KBM-7 (cell line): Measurements from ENCODE around the gene MECP2.
A peak's percentile ranks its signal among the peaks of the same experiment; 100 is the strongest.
"Not testable (repeated sequence)": the region's sequence is repeated elsewhere in the genome, so short reads cannot be mapped to it uniquely, and the experiment has no call there.

Experiments
- DNase-seq: peaks from one replicate; pipeline ENCODE4 v3.0.0-alpha.2; 2015
- in situ Hi-C: fragments of 300-500 bp; cut with MboI; formaldehyde crosslinking; loops from 2 replicates; pipeline ENCODE4 v1.14.3; 2020; ENCODE audit warnings: low sequenced_read_pairs, low pct_unique_long_range_greater_than_20kb, mixed read lengths

The MECP2 gene

DNA sequence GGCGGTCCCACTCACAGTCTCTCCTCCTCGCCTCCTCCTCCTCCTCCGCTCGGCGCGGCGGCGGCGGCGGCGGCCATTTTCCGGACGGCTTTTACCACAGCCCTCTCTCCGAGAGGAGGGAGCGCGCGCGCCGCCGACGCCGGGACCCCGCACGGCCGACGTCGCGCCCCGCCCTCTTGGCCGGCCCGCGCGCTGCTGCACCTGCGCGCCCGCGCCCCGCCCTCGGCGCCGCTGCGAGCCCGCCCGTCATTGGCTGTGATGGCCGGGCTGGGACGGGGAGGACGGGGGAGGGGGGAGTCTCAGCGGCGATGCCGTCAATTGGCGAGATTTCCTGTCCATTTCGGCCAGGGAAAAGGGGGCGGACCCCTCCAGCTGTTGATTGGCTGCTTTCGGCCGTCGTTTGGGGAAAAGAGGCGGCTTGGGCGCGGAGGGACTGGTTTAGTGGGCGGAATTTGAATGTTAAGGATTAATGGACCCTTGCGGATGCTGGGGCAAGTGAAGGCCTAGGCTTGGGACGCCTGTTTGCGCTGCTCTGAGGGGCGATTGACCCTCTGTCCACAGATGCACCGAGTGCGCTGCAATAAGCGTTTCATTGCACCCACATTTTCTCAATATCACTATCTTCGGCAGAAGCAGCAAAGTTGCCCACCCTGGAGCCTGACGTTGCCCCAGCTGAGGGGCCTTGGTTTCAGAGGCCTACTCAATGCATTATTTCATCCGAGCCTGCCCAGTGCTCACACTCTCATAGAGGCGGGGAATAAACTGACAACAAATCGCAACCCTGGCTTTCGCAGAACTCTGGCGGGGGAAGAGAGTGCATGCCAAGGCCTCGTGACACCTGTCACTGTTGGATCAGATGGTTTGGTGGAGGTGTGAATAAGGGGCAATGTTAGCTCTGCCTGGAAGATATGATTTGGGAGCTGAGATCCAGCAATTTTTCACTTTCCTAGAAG is at the start of gene MECP2:
TSS of gene MECP2 (minus strand) at position 129 of the 953 bp plus-strand sequence.
- in situ Hi-C loops = no loop called here
- DNase-seq = peak; percentile 98

DNA sequence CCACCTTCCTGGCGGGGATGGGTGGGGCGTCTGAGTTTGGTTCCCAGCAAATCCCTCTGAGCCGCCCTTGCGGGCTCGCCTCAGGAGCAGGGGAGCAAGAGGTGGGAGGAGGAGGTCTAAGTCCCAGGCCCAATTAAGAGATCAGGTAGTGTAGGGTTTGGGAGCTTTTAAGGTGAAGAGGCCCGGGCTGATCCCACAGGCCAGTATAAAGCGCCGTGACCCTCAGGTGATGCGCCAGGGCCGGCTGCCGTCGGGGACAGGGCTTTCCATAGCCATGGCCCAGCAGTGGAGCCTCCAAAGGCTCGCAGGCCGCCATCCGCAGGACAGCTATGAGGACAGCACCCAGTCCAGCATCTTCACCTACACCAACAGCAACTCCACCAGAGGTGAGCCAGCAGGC is 46.5 kb upstream of the MECP2 start, which contains the start of gene OPN1LW:
TSS of gene OPN1LW (plus strand) at position 234 of the 400 bp plus-strand sequence. CDS start at position 275, 41 bp downstream.
- in situ Hi-C loops, DNase-seq: not testable (repeated sequence)

DNA sequence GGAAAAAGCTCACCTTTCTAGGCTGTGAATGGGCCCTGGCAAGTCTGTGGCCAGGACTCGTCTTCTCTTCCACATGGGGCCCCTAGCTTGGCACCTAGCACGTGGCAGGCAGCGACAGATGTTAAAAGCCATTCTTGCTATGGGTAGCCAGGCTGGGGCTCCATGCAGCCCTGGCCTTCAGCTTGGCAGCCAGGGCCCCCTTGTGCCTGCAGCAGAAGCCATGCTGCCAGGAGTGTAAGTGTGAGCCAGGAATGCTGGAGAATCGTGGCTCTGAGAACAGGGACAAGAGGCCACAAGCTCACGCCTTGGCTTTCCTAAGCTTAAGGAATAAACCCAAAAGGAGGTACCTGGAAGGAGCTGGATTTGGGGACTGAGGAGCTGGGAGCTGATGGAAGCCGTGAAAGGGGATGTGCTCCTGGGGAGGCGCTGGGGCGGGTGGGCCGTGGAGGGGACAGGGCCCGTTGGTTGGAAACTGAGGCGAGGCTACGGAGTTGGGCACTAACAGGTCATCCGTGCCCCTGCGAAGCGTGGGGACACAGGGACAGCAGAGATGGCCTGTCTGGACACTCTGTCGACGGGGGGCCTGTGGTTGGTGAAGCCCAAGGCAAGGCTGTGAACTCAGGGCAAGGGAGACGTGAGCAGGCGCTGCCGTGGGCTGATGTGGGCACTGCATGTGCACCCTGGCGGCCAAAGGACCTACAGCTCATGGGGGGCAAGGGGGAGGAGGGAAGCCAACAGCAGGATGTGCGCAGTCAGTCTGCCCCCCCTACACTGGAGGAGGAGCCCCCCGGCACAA is 45.6 kb upstream of the MECP2 start:
- in situ Hi-C loops = no loop called here

DNA sequence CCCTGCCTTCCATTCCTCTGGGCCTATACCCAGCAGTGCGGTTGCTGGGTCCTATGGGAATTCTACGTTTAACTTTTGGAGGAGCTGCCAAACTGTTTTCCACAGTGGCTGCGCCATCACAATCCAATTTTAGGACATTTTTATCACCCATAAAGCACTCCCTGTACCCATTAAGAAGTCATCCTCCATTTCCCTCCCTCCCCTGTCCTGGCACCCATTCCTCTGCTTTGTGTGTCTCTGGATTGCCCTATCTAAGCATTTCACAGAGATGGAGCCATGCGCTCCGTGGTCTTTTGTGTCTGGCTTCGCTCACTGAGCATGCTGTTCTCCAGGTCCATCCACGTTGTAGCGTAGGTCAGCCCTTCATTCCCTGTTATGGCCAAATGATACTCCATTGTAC is 44.9 kb upstream of the MECP2 start:
- DNase-seq = no peak
- in situ Hi-C loops = no loop called here

More for the DNA sequence above, 45.6 kb upstream of the MECP2 start:
- DNase-seq = no peak

DNA sequence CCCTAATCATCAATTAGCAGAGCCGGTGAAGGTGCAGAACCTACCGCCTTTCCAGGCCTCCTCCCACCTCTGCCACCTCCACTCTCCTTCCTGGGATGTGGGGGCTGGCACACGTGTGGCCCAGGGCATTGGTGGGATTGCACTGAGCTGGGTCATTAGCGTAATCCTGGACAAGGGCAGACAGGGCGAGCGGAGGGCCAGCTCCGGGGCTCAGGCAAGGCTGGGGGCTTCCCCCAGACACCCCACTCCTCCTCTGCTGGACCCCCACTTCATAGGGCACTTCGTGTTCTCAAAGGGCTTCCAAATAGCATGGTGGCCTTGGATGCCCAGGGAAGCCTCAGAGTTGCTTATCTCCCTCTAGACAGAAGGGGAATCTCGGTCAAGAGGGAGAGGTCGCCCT is 43.2 kb upstream of the MECP2 start:
- in situ Hi-C loops = no loop called here
- no peak for DNase-seq

DNA sequence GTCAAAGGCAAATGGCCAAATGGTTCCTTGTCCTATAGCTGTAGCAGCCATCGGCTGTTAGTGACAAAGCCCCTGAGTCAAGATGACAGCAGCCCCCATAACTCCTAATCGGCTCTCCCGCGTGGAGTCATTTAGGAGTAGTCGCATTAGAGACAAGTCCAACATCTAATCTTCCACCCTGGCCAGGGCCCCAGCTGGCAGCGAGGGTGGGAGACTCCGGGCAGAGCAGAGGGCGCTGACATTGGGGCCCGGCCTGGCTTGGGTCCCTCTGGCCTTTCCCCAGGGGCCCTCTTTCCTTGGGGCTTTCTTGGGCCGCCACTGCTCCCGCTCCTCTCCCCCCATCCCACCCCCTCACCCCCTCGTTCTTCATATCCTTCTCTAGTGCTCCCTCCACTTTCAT is 42.7 kb upstream of the MECP2 start:
- in situ Hi-C loops = no loop called here

DNA sequence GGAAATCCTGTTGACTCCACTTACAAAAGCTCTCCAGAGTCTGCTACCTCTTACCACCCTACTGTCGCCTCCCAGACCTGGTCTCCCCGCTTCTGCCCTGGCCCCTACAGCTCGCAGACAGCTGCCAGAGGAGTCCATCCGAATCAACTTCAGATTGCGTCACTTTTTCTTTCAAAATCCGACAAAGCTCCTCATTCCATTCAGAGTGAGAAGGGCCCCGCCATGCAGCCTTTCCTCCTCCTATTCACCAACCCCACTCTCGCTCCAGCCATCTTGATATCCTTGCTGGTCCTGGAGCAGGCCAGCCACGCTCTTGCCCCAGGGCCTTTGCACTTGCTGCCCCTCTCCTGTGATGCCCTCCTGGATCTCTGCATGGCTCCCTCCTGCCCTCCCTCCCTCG is 41.3 kb upstream of the MECP2 start:
- in situ Hi-C loops = no loop called here
- no peak for DNase-seq

More for the DNA sequence above, 42.7 kb upstream of the MECP2 start:
- DNase-seq = no peak

DNA sequence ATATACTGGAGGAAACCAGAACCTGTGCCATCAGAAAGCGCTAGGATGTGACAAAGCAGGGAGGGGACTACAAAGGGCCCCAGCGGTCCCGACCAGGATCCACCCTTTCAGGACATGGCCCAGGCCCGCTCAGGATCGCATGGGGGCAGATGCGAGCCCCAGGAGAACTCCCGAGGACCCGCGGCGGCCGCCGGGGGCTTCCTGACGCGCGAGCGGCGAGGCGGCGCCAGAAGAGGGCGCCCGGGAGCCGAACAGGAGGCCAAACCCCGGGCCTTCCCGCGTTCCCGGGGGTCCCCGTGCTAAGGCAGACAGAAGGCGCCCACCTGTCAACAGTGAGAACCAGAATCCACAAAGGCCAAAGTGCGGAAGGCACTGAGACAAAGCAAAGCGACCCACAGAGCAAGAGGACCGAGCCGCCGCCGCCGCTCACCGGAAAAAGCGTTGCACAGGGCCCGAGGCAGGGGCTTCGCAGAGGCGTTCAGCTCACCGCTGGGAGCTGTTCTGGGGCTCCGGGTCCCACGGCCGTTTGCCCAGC is 39.2 kb upstream of the MECP2 start:
- DNase-seq = peak; percentile 90
- in situ Hi-C loops = no loop called here

DNA sequence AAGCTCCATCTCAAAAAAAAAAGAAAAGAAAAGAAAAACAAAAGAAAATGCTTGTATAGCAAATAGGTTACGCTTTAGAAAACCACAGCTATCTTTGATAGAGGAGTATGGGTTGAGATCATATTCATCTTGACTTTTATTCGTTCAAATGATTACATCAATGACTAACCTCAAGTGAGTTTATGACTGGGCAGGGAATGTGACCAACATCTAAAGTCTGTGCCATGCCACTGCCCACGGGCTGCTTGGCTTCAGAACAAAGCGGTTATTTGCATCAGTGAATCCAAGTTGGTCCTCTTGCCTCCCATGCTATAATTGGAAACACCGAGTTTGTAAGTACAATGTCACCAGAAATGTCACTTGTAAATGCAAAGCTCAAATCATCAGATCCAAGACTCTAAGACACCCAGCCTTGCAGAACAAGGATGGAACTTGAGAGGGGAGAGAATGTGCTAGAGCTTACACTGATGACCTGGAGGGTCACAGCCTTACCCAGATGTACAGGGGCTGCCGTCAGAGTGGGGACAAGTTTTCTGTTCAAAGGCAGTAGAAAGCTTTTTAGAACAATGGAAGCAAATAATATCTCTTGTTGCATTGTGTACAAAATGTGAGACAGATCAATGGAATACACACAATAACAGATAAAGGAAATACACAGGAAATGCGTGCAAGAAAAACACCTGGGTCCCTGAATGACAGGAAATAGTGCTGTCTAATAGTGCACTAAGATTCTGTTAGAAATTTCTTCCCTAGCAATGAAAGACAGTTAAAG is 38.1 kb upstream of the MECP2 start:
- in situ Hi-C loops = no loop called here

DNA sequence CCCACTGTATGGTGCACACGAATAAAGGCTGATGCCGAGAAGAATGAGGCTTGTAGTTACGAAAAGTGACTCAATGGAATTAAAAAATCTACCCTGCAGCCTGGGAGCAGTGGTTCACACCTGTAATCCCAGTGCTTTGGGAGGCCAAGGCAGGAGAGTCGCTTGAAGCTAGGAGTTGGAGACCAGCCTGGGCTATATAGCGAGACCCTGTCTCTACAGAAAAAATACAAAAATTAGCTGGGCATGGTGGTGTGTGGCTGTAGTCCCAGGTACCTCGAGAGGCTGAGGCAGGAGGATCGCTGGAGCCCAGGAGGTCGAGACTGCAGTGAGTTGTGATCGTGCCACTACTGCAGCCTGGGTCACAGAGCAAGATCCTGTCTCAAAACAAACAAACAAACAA is 34.8 kb upstream of the MECP2 start:
- in situ Hi-C loops = no loop called here

More for the DNA sequence above, 38.1 kb upstream of the MECP2 start:
- no peak for DNase-seq

DNA sequence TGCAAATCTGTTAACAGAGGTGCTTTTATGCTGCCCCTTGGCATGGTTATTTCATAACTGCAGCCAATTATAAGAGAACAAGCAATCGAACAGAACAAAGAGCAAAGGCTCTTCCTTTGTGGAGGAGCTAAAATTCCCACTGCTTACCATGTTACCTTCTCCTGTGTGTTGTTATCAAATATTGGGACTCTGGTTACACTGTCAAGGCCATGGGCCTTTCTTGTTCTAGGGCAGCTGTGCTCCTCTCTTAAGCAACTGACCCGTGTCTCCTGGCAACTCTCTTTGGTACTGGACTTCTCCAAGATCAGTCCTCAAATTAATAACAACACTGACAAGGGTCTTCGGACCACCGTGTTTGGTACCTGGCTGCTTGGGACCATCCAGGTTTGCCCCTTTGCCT is 34.4 kb upstream of the MECP2 start:
- no peak for DNase-seq
- in situ Hi-C loops = no loop called here

More for the DNA sequence above, 34.8 kb upstream of the MECP2 start:
- DNase-seq = no peak

DNA sequence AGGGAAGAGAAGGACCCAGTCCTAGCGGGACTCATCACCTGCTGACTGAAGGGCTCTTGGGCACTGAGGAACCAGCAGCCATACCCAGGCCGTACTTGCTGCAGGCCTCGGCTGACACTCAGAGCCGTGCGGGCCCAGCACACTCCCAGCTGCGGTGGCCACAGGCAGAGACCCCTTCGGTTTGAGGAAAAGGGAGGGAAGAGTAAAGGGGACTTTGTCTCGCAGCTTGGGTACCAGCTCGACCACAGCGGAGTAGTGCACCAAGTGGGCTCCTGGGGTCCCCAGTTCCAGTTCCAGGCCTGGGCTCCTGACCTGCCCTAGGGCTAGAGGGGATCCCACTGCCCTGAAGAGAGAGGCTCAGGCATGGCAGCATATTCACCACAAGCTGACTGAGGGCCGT is 28.6 kb upstream of the MECP2 start:
- in situ Hi-C loops = no loop called here
- no peak for DNase-seq

DNA sequence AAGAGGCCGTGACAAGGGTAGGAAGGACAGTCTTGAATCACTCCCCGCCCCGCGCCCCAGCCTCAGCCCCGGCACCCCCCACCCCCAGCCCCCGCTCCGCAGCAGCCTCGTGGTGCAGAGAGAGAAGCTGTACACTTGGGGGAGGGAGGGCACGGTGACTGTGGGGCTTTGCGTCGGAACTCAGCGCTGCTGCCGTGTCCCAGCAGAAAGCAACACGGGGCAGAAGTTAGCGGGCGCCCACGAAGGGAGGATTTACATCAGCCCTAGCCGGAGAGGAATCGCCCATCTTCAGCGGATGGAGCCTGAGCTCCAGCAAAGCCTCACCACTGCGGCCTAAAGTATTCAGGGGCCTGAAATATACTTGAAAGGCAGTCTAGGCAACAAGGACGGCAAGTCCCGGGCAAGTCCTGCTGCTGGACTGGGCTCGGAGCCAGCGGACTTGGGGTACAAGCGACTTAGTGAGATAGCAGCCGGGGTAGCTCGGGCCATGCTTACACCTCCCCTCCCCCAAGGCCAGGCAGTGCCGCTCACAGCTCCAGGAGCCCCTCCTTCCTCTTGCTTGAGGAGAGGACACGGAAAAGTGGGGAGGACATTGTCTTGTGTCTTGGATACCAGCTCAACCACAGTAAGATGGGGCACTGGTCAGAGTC is 28.0 kb upstream of the MECP2 start:
- peak; percentile 11 for DNase-seq
- in situ Hi-C loops = no loop called here

DNA sequence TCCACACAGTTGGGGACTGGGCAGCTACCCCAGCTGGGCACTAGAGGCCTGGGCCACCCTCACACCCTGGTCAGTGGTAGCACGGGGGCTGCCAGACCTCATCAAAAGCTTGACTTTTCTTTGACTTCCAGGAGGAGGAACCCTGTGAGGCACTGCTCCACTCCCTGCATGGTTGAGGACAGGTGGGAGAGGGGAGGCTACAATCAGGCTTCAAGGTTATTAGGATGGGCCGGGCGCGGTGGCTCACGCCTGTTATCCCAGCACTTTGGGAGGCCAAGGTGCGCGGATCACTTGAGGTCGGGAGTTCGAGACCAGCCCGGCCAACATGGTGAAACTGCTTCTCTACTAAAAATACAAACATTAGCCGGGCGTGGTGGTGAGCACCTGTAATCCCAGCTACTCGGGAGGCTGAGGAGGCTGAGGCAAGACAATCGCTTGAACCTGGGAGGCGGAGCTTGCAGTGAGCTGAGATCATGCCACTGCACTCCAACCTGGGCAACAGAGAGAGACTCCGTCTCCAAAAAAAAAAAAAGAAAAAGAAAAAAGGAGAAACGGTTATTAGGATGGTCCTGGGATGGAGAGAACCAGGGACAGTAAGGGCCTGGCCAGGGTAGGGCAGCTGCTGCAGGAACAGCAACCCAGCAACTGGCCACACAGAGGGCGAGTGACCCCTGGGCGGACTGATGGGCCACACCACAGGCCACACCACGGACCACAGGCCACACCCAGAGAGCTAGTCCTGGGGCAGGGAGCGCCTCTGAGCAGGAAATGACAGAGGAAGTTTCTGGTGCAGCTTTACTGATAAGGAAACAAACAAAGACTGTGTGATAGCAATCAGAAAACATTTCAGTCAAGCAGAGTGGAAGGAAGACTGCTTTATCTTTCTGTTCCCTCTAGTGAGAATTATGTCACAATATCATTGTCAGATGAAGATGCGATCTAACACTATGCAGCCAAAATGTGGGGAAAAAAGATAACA is 26.0 kb upstream of the MECP2 start:
- in situ Hi-C loops = no loop called here
- peak; percentile 84 for DNase-seq

DNA sequence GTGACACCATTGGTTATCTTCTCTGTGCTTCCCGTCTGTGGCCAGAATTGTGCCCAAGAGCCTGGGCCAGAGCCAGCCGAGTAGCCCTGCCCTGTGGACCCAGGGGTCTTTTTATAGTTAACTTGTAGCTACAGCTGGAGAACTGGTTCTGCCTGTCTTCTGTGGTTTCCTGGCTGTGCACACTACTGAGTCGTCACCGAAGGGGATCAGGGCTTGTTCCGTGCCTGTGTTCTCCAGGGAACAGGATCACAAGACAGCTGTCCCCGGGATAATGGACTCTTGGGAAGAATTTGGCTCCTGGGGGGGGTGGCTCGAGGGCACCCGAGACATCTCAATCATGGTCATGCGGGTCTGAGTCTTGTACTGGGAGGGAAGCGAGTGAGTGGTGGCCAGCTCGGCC is 24.4 kb upstream of the MECP2 start:
- in situ Hi-C loops = no loop called here
- DNase-seq = peak; percentile 29

DNA sequence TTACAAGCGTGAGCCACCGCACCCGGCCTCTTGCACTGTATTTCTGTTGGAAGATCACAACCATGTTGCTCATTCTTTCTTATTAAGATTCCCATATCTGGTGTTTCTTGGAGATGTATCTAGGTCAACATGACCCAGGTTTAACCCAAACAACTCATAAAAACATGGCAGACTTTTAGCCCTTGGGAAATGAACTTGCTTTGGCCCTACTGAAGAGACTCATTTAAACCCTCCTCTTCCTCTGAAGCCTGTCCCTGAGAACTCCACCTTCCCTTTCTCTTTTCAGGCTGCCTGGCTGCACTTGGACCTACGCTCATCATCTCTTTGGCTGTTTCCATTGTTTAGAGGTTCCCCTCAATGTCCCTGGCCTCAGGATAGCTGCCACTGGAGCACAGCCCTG is 23.7 kb upstream of the MECP2 start:
- in situ Hi-C loops = no loop called here
- DNase-seq = no peak

DNA sequence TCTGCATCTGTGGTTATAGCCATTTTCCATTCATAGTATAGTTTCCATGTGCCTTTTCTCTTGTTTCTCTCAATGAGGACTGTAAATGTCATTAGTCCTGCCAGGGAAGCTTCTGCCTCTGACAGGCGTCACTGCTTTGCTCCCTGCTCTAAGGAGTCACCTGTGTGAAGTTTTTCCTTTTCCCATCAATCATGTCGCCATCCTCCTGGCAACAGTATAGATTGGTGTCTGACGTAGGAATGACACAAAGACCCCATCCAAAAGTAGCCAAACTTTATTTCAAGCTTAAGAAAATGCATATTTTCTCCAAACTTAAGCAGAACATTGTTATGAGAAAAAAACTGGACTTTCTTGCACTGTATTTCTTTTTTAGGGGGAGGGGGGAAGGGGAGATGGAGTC is 23.1 kb upstream of the MECP2 start:
- DNase-seq = no peak
- in situ Hi-C loops = no loop called here
